Ramos (cell line): ENCODE data around the gene FIBCD1.

Experiments used
- in situ Hi-C: fragments of 300-500 bp; cut with MboI; formaldehyde crosslinking; loops from one replicate; pipeline ENCODE4 v1.14.3; 2022; ENCODE audit warnings: low sequenced_read_pairs; ENCODE audit not compliant: unreplicated experiment

The FIBCD1 gene

GRCh38 chr9:130939405-130940026 lies 469 bp upstream of the FIBCD1 start:
- in situ Hi-C loops = loop anchor here (10.0 kb wide), 1 partner anchor 225 kb away; no protein-coding TSS in a partner anchor

- in situ Hi-C loops = no loop called here
Measured at GRCh38 chr9:130938184-130938651, 829 bp downstream of the FIBCD1 start.

GRCh38 chr9:130937146-130938076 lies 1.6 kb downstream of the FIBCD1 start:
- in situ Hi-C loops = no loop called here

GRCh38 chr9:130936285-130937117 lies 2.5 kb downstream of the FIBCD1 start:
- in situ Hi-C loops = no loop called here

- in situ Hi-C loops = no loop called here
Measured at GRCh38 chr9:130935648-130936271, 3.3 kb downstream of the FIBCD1 start.

- in situ Hi-C loops = no loop called here
Measured at GRCh38 chr9:130934702-130935647, 4.1 kb downstream of the FIBCD1 start.

GRCh38 chr9:130934246-130934645 lies 4.8 kb downstream of the FIBCD1 start:
- in situ Hi-C loops = no loop called here

GRCh38 chr9:130933114-130934046 lies 5.7 kb downstream of the FIBCD1 start:
- in situ Hi-C loops = no loop called here

GRCh38 chr9:130932255-130933079 lies 6.6 kb downstream of the FIBCD1 start:
- in situ Hi-C loops = no loop called here

- in situ Hi-C loops = no loop called here
Measured at GRCh38 chr9:130931508-130932254, 7.4 kb downstream of the FIBCD1 start.

- in situ Hi-C loops = no loop called here
Measured at GRCh38 chr9:130930804-130931349, 8.2 kb downstream of the FIBCD1 start.

GRCh38 chr9:130930132-130930803 lies 8.8 kb downstream of the FIBCD1 start:
- in situ Hi-C loops = no loop called here

- in situ Hi-C loops = no loop called here
Measured at GRCh38 chr9:130929571-130930038, 9.4 kb downstream of the FIBCD1 start.

- in situ Hi-C loops = no loop called here
Measured at GRCh38 chr9:130927995-130928900, 10.8 kb downstream of the FIBCD1 start.
